ENCODE measurements around the gene GINS2. TPM values are rescaled to one million over a fixed set of nuclear protein-coding genes. Genes with fewer than 3 reads are reported as not detected.

GINS2 gene
- total RNA-seq, 1 donor from 2014 or later, result 1.2 TPM

- peak; percentile 24 for DNase-seq (ENCODE audit: low spot score)
Measured at GRCh38 chr16:85716022-85716679, 27.4 kb upstream of the GINS2 start.

- DNase-seq (ENCODE audit: low spot score), result peak; percentile 48
Measured at GRCh38 chr16:85715169-85716021, 26.6 kb upstream of the GINS2 start.

GRCh38 chr16:85712801-85713200, 24.0 kb upstream of the GINS2 start:
- DNase-seq (ENCODE audit: low spot score), result no peak

GRCh38 chr16:85711982-85712587, 23.3 kb upstream of the GINS2 start:
- no peak for DNase-seq (ENCODE audit: low spot score)

- no peak for DNase-seq (ENCODE audit: low spot score)
Measured at GRCh38 chr16:85710732-85711131, 22.0 kb upstream of the GINS2 start.

GRCh38 chr16:85709766-85710585, 21.2 kb upstream of the GINS2 start:
- no peak for DNase-seq (ENCODE audit: low spot score)

GRCh38 chr16:85708338-85708737, 19.6 kb upstream of the GINS2 start:
- DNase-seq (ENCODE audit: low spot score), result no peak

- DNase-seq (ENCODE audit: low spot score), result no peak
Measured at GRCh38 chr16:85707528-85708095, 18.9 kb upstream of the GINS2 start.

GRCh38 chr16:85706449-85707034, 17.8 kb upstream of the GINS2 start:
- no peak for DNase-seq (ENCODE audit: low spot score)

- no peak for DNase-seq (ENCODE audit: low spot score)
Measured at GRCh38 chr16:85704900-85705846, 16.4 kb upstream of the GINS2 start.

GRCh38 chr16:85704011-85704410, 15.3 kb upstream of the GINS2 start:
- DNase-seq (ENCODE audit: low spot score), result no peak

GRCh38 chr16:85699628-85700027, 10.9 kb upstream of the GINS2 start:
- peak; percentile 52 for DNase-seq (ENCODE audit: low spot score)

GRCh38 chr16:85698935-85699558, 10.3 kb upstream of the GINS2 start:
- DNase-seq (ENCODE audit: low spot score), result peak; percentile 58

GRCh38 chr16:85698459-85698891, 9.7 kb upstream of the GINS2 start:
- no peak for DNase-seq (ENCODE audit: low spot score)

GRCh38 chr16:85697431-85697830, 8.7 kb upstream of the GINS2 start:
- DNase-seq (ENCODE audit: low spot score), result no peak

- no peak for DNase-seq (ENCODE audit: low spot score)
Measured at GRCh38 chr16:85696781-85697180, 8.0 kb upstream of the GINS2 start.

GRCh38 chr16:85695196-85696128, 6.7 kb upstream of the GINS2 start:
- no peak for DNase-seq (ENCODE audit: low spot score)

- DNase-seq (ENCODE audit: low spot score), result peak; percentile 48
Measured at GRCh38 chr16:85690469-85691064, 1.8 kb upstream of the GINS2 start.

Measured in umbilical cord (tissue), 2 donors.